MM.1S (cell line): ENCODE results near the gene DAAM2.

Source experiments
- DNase-seq: peaks from one replicate; pipeline ENCODE4 v3.0.0-alpha.2; 2015
- H2AFZ ChIP-seq: fragments of 300-600 bp; sonication (generic); 2 replicates; pipeline ENCODE4 v1.6.0; 2016; ENCODE audit warnings: antibody characterized with exemption, low read length
- H3F3A ChIP-seq: fragments of 300-600 bp; sonication (generic); 2 replicates; pipeline ENCODE4 v1.6.1; 2016; ENCODE audit warnings: mild to moderate bottlenecking, antibody characterized with exemption, low read length, moderate library complexity, mixed read lengths; ENCODE audit not compliant: insufficient read depth
- H3K27ac ChIP-seq: fragments of 300-600 bp; sonication (generic); 2 replicates; pipeline ENCODE4 v1.5.1; 2016; ENCODE audit warnings: mild to moderate bottlenecking, low read length
- H3K27me3 ChIP-seq: fragments of 300-600 bp; sonication (generic); replicated peaks from 2 replicates; pipeline ENCODE4 v1.6.0; 2016; ENCODE audit warnings: low read length; ENCODE audit not compliant: insufficient read depth
- H3K36me3 ChIP-seq: fragments of 300-600 bp; sonication (generic); replicated peaks from 2 replicates; pipeline ENCODE4 v1.6.1; 2016; ENCODE audit warnings: mild to moderate bottlenecking, low read length, mixed read lengths; ENCODE audit not compliant: insufficient read depth
- H3K4me1 ChIP-seq: fragments of 300-600 bp; sonication (generic); 2 replicates; pipeline ENCODE4 v1.6.1; 2016; ENCODE audit warnings: low read length, mixed read lengths
- H3K4me2 ChIP-seq: fragments of 300-600 bp; sonication (generic); 2 replicates; pipeline ENCODE4 v1.6.0; 2016; ENCODE audit warnings: low read depth, low read length
- H3K4me3 ChIP-seq: fragments of 300-600 bp; sonication (generic); 2 replicates; pipeline ENCODE4 v1.5.1; 2016; ENCODE audit warnings: low read length, mixed read lengths
- H3K79me2 ChIP-seq: fragments of 300-600 bp; sonication (generic); 2 replicates; pipeline ENCODE4 v1.6.1; 2016; ENCODE audit warnings: mixed run types, low read length, mixed read lengths
- H3K9ac ChIP-seq: fragments of 300-600 bp; sonication (generic); 2 replicates; pipeline ENCODE4 v1.6.1; 2016; ENCODE audit warnings: low read length, mixed read lengths
- H3K9me2 ChIP-seq: fragments of 300-600 bp; sonication (generic); replicated peaks from 2 replicates; pipeline ENCODE4 v1.6.1; 2016; ENCODE audit warnings: mild to moderate bottlenecking, low read length, mixed read lengths; ENCODE audit not compliant: insufficient read depth
- H3K9me3 ChIP-seq: fragments of 300-600 bp; sonication (generic); replicated peaks from 2 replicates; pipeline ENCODE4 v1.6.1; 2016; ENCODE audit warnings: mild to moderate bottlenecking, low read length, mixed read lengths; ENCODE audit not compliant: insufficient read depth
- H4K20me1 ChIP-seq: fragments of 300-600 bp; sonication (generic); 2 replicates; pipeline ENCODE4 v1.6.1; 2016; ENCODE audit warnings: mild to moderate bottlenecking, low read length, moderate library complexity, mixed read lengths; ENCODE audit not compliant: insufficient read depth
- EZH2 ChIP-seq: fragments of 300-600 bp; sonication (generic); optimal IDR thresholded peaks from 2 replicates; pipeline ENCODE3; 2017; ENCODE audit warnings: low read depth, mild to moderate bottlenecking, antibody characterized with exemption, low read length, mixed read lengths
- EZH2phosphoT487 ChIP-seq: fragments of 300-600 bp; sonication (generic); IDR thresholded peaks from 2 replicates; pipeline ENCODE4 v1.6.1; 2018; ENCODE audit warnings: antibody characterized with exemption, low read length
- TF ChIP-seq, protein P1 (sequence below): fragments of 300-600 bp; sonication (generic); IDR thresholded peaks from 2 replicates; pipeline ENCODE4 v1.5.1; 2016; ENCODE audit warnings: antibody characterized with exemption, low read length, mixed read lengths

DAAM2 gene

GRCh38 chr6:39902136-39902535 is 110.0 kb downstream of the DAAM2 start:
- H3F3A ChIP-seq: no peaks in the 10 kb centered on the region
- H3K4me3 ChIP-seq: no peak overlapping the region
- DNase-seq: no peak
- H3K79me2 ChIP-seq: no peaks in the 10 kb centered on the region
- no peak overlapping the region for H2AFZ ChIP-seq
- no peaks in the 10 kb centered on the region for H4K20me1 ChIP-seq
- no peaks in the 10 kb centered on the region for H3K9me3 ChIP-seq
- no peak overlapping the region for H3K9ac ChIP-seq
- no peak for TF ChIP-seq EZH2phosphoT487
- TF ChIP-seq EZH2: no peak
- TF ChIP-seq, protein P1, sequence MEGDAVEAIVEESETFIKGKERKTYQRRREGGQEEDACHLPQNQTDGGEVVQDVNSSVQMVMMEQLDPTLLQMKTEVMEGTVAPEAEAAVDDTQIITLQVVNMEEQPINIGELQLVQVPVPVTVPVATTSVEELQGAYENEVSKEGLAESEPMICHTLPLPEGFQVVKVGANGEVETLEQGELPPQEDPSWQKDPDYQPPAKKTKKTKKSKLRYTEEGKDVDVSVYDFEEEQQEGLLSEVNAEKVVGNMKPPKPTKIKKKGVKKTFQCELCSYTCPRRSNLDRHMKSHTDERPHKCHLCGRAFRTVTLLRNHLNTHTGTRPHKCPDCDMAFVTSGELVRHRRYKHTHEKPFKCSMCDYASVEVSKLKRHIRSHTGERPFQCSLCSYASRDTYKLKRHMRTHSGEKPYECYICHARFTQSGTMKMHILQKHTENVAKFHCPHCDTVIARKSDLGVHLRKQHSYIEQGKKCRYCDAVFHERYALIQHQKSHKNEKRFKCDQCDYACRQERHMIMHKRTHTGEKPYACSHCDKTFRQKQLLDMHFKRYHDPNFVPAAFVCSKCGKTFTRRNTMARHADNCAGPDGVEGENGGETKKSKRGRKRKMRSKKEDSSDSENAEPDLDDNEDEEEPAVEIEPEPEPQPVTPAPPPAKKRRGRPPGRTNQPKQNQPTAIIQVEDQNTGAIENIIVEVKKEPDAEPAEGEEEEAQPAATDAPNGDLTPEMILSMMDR: no peak
- no peak overlapping the region for H3K4me2 ChIP-seq
- no peaks in the 10 kb centered on the region for H3K4me1 ChIP-seq
- no peaks in the 10 kb centered on the region for H3K27me3 ChIP-seq
- H3K36me3 ChIP-seq: no peaks in the 10 kb centered on the region
- no peak overlapping the region for H3K27ac ChIP-seq
- H3K9me2 ChIP-seq: no peaks in the 10 kb centered on the region

GRCh38 chr6:39902786-39903465 is 110.8 kb downstream of the DAAM2 start:
- no peaks in the 10 kb centered on the region for H3K9me2 ChIP-seq
- H4K20me1 ChIP-seq: no peaks in the 10 kb centered on the region
- no peaks in the 10 kb centered on the region for H3K36me3 ChIP-seq
- no peaks in the 10 kb centered on the region for H3K4me1 ChIP-seq
- H3K79me2 ChIP-seq: no peaks in the 10 kb centered on the region
- no peaks in the 10 kb centered on the region for H3K27me3 ChIP-seq
- H2AFZ ChIP-seq: no peak overlapping the region
- no peak for TF ChIP-seq EZH2phosphoT487
- TF ChIP-seq, protein P1: no peak
- TF ChIP-seq EZH2: no peak
- no peaks in the 10 kb centered on the region for H3F3A ChIP-seq
- no peak overlapping the region for H3K4me3 ChIP-seq
- no peaks in the 10 kb centered on the region for H3K9me3 ChIP-seq
- no peak overlapping the region for H3K4me2 ChIP-seq
- no peak overlapping the region for H3K27ac ChIP-seq
- DNase-seq: no peak
- no peak overlapping the region for H3K9ac ChIP-seq

- TF ChIP-seq, protein P1: no peak
- TF ChIP-seq EZH2: no peak
- no peak for TF ChIP-seq EZH2phosphoT487
- H3K27ac ChIP-seq: no peak overlapping the region
- no peak overlapping the region for H2AFZ ChIP-seq
- no peak for DNase-seq
- H3K36me3 ChIP-seq: no peaks in the 10 kb centered on the region
- no peak overlapping the region for H3K4me3 ChIP-seq
- no peaks in the 10 kb centered on the region for H3F3A ChIP-seq
- no peaks in the 10 kb centered on the region for H3K9me2 ChIP-seq
- H3K4me2 ChIP-seq: no peak overlapping the region
- H3K4me1 ChIP-seq: no peaks in the 10 kb centered on the region
- no peaks in the 10 kb centered on the region for H3K79me2 ChIP-seq
- H3K9ac ChIP-seq: no peak overlapping the region
- no peaks in the 10 kb centered on the region for H4K20me1 ChIP-seq
- H3K27me3 ChIP-seq: no peaks in the 10 kb centered on the region
- H3K9me3 ChIP-seq: no peaks in the 10 kb centered on the region
These were observed 111.5 kb downstream of the DAAM2 start for GRCh38 chr6:39903656-39904055.
